ENCODE data around the gene TTN.

Gene TTN

DNA sequence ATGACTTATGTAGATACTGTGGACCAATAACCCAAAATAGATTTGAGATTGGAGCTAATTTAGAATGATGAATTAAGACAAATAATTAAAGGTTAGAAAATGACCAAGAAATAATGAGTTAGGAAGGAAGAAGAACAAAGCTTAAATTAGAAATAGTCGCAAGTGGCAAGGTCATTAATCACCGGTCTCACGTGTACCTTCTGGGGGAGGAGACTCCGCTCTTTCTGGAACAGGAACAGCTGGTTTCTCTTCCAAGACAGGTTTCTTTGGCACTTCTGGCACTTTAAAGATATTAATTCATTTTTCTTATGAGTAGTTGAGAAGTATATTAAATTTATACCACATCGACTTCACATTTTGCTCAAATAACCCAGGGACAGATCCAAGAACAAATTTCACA is 156.7 kb downstream of the TTN start:
- ChIA-PET POLR2A (ENCODE audit: low non-redundant PET) (no interaction called here), CTCF (no interaction called here)
- TF ChIP-seq, protein P1, sequence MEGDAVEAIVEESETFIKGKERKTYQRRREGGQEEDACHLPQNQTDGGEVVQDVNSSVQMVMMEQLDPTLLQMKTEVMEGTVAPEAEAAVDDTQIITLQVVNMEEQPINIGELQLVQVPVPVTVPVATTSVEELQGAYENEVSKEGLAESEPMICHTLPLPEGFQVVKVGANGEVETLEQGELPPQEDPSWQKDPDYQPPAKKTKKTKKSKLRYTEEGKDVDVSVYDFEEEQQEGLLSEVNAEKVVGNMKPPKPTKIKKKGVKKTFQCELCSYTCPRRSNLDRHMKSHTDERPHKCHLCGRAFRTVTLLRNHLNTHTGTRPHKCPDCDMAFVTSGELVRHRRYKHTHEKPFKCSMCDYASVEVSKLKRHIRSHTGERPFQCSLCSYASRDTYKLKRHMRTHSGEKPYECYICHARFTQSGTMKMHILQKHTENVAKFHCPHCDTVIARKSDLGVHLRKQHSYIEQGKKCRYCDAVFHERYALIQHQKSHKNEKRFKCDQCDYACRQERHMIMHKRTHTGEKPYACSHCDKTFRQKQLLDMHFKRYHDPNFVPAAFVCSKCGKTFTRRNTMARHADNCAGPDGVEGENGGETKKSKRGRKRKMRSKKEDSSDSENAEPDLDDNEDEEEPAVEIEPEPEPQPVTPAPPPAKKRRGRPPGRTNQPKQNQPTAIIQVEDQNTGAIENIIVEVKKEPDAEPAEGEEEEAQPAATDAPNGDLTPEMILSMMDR (conservative IDR thresholded peaks at IDR 0.05; ENCODE audit: low read depth) = no peak
- H3K27ac ChIP-seq = no peak overlapping the region
- peak; percentile 8 for DNase-seq (ENCODE audit: low spot score)

DNA sequence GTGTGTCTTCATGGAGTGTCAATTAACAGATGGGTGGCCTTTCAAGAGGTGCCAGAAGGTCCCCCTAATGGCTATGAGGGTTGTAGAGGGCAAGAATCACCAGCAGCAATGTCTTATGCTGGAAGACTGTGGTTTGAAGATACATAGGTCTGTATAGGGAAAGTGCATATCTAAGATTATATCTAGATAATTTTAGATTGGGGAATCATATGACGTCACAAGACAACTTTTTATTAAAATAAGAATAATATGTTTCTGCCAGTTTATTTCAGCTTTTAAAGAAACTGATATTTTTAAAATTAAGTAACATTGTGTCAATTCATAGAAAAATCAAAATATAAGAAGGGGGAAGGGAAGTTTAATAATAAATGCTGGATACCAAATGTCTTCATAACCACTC is 162.3 kb downstream of the TTN start:
- TF ChIP-seq, protein P1 (conservative IDR thresholded peaks at IDR 0.05; ENCODE audit: low read depth) = no peak
- ChIA-PET POLR2A (ENCODE audit: low non-redundant PET) (no interaction called here), CTCF (no interaction called here)

DNA sequence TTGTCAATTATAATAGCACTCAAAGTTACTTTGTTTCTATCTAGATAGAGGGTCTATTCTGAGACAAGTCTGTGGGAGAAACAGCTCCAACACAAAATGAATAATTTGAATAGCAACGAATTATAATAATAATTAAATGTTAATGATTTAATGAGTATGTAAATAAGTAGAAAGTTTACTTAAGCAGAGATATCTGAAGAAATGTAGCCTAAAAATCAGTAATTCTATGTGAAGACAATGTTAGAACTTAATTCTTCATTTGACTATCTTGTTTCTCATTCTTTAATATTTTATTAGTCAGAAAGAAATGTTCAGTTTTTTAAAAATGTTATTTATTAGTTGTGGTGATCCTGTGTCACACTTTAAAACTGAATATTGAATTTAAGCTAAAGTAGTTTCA is 165.7 kb downstream of the TTN start:
- TF ChIP-seq, protein P1 (conservative IDR thresholded peaks at IDR 0.05; ENCODE audit: low read depth) = no peak
- ChIA-PET CTCF (no interaction called here), POLR2A (ENCODE audit: low non-redundant PET) (no interaction called here)
- H3K27ac ChIP-seq = no peak overlapping the region
- DNase-seq (ENCODE audit: low spot score) = no peak

More for the DNA sequence above, 162.3 kb downstream of the TTN start:
- no peak for DNase-seq (ENCODE audit: low spot score)
- no peak overlapping the region for H3K27ac ChIP-seq

DNA sequence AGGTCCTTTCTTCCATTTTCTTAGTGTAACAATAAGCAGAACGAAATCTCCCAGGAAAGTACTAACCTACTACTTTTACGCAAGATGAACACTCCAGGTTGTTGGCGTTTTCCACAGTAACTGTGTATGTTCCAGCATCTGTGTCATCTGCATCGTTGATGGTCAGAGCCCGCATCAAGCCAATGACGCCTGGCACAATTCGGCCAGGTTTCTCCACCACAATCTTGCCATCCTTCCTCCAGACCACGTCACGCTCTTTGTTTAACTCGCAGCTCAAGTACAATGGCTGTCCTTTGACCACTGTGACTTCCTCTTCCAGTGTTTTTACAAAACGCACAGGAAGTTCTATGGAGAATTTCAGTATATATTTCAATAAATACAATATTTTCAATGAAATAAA is 171.3 kb downstream of the TTN start:
- DNase-seq (ENCODE audit: low spot score) = no peak
- no peak overlapping the region for H3K27ac ChIP-seq
- CTCF ChIA-PET = no interaction called here
- TF ChIP-seq, protein P1 (conservative IDR thresholded peaks at IDR 0.05; ENCODE audit: low read depth) = no peak
- POLR2A ChIA-PET (ENCODE audit: low non-redundant PET) = no interaction called here

DNA sequence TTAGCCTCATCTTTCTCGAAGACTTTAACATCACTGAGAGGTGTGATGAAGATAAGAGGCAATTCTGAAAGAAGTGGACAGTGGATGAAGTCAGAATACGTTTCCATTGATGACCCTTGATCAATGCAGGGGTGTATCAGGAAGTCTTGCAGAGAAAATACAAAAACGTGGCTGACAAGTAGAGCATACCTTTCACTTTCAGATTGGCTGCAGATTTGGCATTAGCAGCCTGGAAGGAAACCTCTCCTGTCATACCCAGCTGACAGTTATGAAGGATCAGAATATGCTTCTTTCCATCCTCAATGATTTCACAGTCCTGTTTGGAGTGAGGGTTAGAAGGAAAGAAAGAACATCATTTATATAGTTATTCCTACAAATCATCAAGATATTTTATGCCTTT is 174.5 kb downstream of the TTN start:
- CTCF ChIA-PET = no interaction called here
- no peak overlapping the region for H3K27ac ChIP-seq
- TF ChIP-seq, protein P1 (conservative IDR thresholded peaks at IDR 0.05; ENCODE audit: low read depth) = no peak
- DNase-seq (ENCODE audit: low spot score) = no peak
- POLR2A ChIA-PET (ENCODE audit: low non-redundant PET) = no interaction called here

DNA sequence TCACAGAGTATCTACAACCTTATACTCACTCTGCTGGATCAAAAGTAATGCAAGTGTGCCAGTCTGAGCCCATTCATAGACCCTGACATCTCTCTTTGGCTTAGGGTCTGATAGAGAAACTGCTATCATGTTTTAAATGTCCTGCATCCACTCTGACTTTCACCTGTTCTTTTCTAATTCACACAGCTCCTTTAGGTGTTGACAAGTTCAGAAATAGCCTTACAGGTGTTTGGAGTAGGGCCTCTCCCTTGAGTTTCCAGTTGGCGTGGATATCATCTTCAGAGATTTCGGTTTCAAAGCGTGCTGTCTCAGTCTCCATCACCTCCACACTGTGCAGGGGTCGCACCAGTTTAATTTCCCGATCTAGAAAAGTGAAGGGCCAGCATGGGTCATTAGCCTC is 176.6 kb downstream of the TTN start:
- POLR2A ChIA-PET (ENCODE audit: low non-redundant PET) = no interaction called here
- TF ChIP-seq, protein P1 (conservative IDR thresholded peaks at IDR 0.05; ENCODE audit: low read depth) = no peak
- DNase-seq (ENCODE audit: low spot score) = no peak
- no peak overlapping the region for H3K27ac ChIP-seq
- CTCF ChIA-PET = no interaction called here

DNA sequence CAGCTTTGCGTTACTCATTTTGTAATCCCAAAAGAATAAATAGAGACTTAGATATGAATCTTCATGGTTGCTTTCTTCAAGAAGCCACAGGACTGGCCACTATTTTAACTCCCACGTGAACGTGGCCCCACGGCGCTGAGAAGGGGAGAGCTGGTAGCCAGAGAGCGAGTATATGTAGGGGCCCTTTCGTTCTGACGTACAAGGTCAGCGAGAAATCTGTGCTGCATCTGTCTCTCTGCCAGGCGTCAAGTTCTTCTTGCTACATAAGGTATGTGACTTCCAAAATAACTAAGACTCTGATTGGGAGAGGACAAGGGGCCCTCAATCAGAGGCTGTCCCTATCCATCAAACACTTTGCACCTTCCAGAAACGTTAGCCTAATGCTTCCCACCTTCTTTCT is 177.8 kb downstream of the TTN start:
- DNase-seq (ENCODE audit: low spot score) = no peak
- ChIA-PET CTCF (no interaction called here), POLR2A (ENCODE audit: low non-redundant PET) (no interaction called here)
- TF ChIP-seq, protein P1 (conservative IDR thresholded peaks at IDR 0.05; ENCODE audit: low read depth) = no peak
- no peak overlapping the region for H3K27ac ChIP-seq
